NCI-H146 treated with DMSO at 0.1 percent for 48 hours (cell line): ENCODE results near the gene PPCDC.

Experiments used
- DNase-seq: peaks from one replicate; lab custom pipeline; 2025; ENCODE audit not compliant: unreplicated experiment; lab: John Stamatoyannopoulos, UW

The PPCDC gene

DNA sequence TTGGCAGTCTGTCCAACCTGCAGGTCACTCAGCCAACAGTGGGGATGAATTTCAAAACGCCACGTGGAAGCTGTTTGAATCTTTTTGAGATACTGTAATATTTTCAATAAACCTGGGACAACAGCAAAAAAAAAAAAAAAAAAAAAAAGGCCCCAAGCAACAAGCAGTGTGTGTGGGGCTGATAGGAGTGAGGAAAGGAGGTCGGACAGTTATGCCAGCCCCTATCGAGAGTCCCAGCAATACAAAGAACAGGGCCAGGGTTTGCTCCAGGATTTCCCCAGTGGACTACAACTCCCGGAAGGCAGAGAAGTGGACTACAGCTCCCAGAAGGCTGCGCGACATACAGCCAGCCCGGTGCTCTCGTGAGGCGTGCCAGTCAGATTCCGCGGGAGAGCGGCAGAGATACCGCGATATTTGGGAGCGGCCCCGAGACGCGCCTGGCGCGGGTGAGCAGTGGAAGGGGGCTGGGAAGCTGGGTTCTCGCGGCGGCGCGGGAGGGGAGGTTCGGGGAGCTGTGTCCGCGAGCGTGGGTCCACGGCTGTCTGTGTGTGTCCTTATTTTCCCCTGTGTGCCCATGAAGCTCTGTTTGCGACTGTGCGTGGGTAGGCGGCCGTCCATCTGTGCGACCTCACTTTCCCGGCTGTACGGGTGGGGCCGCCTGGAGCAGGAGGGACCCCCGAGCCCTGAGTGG, at the start of gene PPCDC:
TSS of gene PPCDC (plus strand) at position 410 of the 691 bp plus-strand sequence. CDS start 4,729 bp downstream, outside the sequence.
- peak; percentile 82 for DNase-seq

GRCh38 chr15:74976159-74976558, 47.2 kb upstream of the PPCDC start:
- no peak for DNase-seq

DNA sequence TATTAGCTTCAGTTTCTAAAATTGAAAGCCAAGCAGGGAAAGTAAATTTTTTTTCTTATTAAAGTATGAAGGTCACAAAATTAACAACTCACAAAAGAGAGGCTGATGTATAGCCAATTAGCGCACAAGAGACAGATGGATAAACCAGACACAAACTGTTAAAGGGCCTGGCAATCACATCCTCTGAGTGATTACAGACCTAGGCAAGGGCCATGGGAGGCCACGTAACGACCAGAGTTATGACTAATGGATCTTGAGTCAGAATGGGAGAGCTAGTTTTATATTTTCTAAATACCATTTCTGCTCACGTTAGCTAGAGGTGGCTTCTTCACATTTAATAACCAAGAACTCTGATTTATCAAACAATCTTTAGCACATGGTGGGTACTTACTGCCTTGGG, 45.8 kb upstream of the PPCDC start:
- DNase-seq = no peak

DNA sequence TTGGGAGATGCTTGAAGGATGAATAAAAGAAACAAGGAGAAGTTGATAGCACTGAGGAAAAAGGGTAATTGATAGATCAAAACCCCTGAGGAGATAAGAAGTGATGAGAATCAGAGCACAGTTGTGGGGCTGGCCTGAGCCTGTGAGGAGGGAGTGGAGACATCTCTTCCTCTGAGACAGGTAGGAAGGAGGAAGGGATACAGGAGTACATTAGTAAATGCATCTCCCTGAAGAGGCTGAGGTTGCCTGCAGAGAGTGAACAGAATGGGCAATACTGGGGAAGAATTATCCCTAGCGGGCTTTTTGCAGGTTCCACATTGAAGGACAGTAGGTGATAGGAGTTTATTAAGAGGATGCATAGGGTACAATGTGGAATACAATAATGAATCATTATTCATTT, 45.3 kb upstream of the PPCDC start:
- no peak for DNase-seq

DNA sequence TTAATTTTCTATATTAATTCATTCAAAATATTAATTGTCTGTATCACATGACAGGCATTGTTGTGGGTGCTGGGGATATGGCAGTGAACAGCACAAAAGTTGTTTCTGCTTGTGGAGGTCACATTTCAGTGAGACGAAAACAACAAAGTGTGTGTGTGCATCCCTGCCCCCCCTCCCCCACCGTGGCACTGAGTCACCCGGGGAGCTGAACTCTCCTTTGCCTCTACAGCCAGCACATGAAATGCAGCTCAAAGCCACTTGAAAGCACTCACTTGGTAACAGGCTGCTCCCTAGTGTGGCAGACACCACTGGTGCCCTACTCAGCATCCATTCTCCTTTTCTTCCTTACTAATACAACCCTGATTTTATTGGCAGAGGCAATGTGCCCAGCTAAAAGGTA, 44.9 kb upstream of the PPCDC start:
- DNase-seq = no peak

DNA sequence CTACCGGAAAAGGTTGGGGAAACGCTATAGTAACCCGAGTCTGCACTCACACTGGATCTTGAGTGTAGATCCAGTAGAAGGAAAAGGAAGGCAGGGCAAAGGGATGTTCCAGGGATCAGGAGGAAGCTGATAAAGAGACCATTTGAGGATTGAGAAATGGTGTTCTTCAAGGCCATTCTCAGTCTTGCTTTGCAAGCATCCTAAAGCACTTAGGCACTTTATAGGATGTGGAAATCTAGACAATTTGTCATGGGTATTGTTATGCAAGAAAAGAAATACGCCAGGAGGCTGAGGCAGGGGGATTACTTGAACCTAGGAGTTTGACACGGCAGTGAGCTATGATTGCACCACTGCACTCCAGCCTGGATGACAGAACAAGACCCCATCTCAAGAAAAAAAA, 41.2 kb upstream of the PPCDC start:
- no peak for DNase-seq

DNA sequence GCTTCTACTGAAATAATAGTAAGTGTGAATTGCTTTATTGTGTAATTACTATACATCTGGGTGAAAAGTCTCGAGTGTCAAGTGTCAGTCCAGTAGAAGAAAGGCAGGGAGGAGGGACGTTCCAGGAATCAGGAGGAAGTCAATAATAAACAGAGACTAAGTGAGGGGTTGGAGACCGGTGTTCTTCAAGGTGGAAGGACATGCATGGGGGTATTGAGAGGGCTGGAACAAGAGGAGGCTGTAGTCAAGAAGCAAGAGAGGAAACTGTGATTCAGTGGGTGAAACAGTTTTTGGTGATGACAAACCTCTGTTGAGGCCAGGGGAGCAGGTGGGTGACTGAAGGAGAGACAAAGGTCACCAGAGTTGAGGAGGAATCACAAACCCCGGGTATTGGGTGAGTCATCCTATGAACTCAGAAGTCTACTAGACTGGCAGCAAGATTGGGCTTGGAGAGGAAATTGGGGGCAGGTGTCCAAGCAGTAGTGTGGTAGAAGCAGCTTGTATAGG, 39.6 kb upstream of the PPCDC start:
- DNase-seq = no peak

GRCh38 chr15:74988007-74988800, 35.2 kb upstream of the PPCDC start:
- peak; percentile 22 for DNase-seq

- DNase-seq = no peak
These were observed 33.9 kb upstream of the PPCDC start for GRCh38 chr15:74989527-74989926.

GRCh38 chr15:74992619-74993018, 30.8 kb upstream of the PPCDC start:
- no peak for DNase-seq

DNA sequence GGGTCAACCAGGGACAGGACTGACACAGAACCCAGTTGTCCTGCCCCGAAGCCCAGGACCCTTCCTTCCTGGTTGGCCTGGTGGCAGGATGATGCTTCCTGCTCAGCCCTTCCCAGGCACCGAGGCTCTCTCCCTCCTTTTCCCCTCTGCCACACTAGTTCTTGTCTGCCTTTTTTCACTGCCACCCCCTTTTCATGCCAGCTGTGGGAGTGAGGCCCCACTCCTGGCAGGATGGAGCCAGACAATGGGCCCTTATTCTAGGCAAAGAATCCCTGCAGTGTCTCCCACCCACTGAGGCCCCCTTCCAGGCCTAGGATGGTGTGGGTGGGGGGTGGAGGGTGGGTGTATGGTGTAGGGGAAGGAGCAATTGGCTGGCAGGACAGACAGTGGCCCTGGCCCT, 29.2 kb upstream of the PPCDC start:
- DNase-seq = no peak

GRCh38 chr15:74994685-74995084, 28.7 kb upstream of the PPCDC start:
- no peak for DNase-seq

DNA sequence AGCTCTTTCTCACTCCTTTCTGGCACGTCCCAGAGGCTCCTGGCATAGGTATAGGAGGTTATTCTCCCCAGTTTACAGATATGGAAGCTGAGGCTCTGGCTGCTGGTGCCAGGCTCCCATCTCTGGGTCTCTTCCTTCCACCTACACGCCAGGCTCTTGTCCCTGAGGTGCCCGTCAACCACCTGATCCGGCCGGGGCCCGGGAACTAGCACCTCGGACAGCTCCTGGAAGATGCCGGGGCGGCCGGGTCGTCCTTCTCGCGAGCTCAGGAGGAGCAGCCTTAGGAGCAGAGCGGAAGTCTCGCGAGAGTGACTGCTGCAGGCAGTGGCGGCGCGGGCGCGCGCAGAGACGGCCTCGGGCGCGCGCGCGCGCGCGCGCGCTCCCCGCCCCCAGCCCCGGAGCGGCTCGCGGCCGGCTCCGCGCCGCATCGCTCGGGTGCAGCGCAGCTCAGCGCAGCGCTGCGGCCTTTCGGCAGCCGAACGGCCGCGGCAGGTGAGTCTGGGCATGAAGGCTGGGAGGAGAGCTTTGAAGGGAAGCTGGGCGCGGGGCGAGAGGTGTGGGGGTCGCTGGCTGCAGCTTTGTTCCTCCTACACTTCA, 28.1 kb upstream of the PPCDC start, which contains the start of gene SCAMP5:
TSS of gene SCAMP5 (plus strand) at position 382 of the 597 bp plus-strand sequence. CDS start 16,277 bp downstream, outside the sequence.
- peak; percentile 67 for DNase-seq

DNA sequence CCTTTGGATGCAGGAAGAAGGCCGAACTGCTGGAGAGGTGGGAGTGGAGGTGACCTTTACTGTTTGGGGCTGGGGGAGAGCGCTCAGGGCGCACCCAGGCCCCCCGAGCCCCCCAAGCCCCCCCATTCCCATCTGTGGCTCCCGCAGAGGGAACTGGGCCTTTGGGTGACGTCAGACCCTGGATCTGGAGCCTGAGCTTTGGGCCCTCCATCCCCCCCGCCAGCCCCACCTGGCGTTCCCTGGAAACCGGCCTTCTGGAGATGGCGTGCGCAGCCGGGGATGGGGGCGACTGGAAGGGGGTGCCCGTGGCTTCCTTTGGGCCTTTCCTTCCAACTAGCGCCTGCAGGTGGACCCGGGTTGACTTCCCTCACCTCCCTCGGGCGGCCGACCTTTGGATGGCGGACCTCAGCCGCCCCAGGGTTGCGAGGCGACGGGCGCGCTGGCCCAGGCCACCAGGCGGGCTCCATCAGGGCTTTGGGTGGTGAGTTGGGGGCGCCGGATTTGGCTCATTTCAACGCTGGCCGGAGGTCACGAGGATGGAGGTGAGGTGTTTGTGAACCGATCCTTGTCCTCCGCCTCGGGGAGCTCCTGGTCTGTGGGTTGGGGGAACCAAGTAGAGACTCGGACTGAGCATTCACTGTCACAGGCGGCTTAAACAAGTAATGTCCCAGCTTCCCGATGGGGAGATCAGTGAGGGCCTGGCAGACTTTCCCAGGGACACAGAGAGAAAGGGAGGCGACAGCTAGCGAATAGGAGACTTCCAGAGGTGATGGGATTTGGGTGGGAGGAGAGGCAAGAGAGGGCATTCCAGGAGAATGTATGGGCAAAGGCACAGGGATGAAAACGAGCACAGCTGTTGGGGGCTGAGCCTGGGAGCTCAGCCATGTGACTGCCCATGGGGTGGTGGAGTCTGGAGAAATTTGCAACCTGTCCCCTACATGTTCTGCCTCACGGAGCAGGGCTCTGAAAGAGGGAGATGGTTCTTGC, 27.3 kb upstream of the PPCDC start:
- peak; percentile 3 for DNase-seq

DNA sequence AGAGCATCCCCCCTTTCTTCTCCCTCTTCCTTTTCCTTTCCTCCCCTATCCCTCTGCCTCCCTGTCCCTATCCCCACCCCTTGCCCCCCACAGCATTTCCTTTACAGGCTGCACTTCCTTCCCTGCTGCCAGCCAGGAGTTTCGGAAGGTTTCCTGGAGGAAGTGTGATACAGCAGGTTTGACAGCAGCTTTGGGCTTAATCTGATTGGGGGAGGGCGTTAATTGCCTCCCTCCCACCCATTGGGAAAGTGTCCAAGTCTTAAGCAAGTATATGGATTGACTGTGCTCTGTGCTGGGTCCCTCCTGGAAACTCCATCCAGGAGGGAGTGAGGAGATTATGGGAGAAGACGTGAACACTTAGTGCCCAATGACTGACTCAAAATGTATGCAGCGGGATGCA, 26.2 kb upstream of the PPCDC start:
- no peak for DNase-seq

DNA sequence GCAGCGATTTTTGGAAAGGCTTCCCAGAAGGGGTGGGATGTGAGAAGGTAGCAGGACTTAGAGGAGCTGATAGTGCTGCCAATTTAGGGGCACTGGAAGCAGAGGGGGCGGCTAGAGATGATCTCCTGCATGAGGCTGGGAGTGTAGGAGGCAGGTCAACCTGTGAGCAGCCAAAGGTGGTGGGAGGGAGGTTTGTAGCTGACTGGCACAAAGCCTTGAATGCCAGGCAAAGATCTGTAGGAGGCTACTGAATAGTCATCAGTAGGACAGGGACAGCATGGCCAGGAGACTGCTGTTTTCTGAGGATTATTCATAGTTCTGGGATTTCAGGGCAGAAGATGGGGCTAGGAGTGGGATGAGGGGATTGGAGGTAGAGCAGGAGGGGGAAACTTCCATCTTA, 25.8 kb upstream of the PPCDC start:
- DNase-seq = no peak

- DNase-seq = no peak
These were observed 22.1 kb upstream of the PPCDC start for GRCh38 chr15:75001310-75001709.

DNA sequence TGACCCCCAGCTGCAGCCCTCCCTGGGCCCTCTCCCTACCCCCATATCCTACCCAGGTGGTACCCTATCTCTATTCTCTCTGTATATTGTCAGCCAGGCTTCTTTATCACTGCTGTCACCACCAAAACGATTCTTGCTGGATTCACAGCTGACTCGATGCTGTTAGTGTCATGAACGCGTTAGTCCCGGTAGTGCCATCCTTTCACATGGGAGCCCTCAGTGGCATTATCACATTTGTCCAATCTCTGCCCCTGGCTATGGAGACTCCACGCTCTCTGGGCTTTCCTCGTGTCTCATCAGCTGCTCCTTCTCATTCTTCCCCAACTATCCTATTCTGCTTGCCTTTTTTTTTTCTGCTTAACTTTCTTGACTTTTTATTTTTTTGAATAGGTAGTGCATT, 21.0 kb upstream of the PPCDC start:
- DNase-seq = no peak

- no peak for DNase-seq
These were observed 16.2 kb upstream of the PPCDC start for GRCh38 chr15:75007216-75007615.

DNA sequence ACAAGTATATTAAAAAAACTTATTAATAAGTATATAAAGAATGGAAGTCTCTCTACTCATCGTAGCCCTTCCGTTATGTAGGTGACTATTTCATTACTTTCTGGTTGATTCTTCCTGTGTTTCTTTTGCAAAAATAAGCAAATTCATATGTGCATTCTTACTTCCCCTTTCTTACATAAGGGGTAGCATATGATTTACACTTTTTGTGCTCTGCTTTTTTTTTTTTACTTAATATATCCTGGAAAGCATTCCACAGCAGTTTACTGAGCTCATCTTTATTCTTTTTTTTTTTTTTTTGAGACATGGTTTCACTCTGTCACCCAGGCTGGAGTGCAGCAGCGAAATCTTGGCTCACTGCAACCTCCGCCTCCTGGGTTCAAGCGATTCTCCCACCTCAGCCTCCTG, 15.2 kb upstream of the PPCDC start:
- DNase-seq = no peak
